A549 (cell line): ENCODE results near the gene CD9. TPM values are rescaled to one million over a fixed set of nuclear protein-coding genes. Genes with fewer than 3 reads are reported as not detected.

Experiments
- ATAC-seq, 2 experiments: fragments of 200-7000 bp in 1 of 2; fragments of >200 bp in 1 of 2; cut with Nextera tagmentation in 1 of 2; cut with Tn5 transposase in 1 of 2; 3 replicates each; pipeline versions ENCODE4 v1.8.0 to v1.9.1; 2018 to 2020; ENCODE audit warnings: mild to moderate bottlenecking in 1 of 2, moderate library complexity in 1 of 2
- CTCF ChIA-PET: fragments of 300-600 bp; sonication (Branson Sonifier 250); formaldehyde crosslinking; extraction: SDS; loops from one replicate; lab custom pipeline; 2021; ENCODE audit warnings: antibody characterized with exemption, inconsistent platforms; lab: Yijun Ruan, JAX
- POLR2A ChIA-PET: fragments of 350-600 bp; formaldehyde crosslinking; extraction: SDS; loops from one replicate; lab custom pipeline; 2021; ENCODE audit warnings: antibody characterized with exemption, inconsistent platforms; lab: Yijun Ruan, JAX
- DNase-seq, 2 experiments: peaks; one replicate each; pipeline versions ENCODE4 v3.0.0 to v3.0.0-alpha.2; 2011 to 2016; ENCODE audit warnings: low read depth in 1 of 2, low spot score in 1 of 2
- FAIRE-seq: peaks from 2 replicates; lab custom pipeline; 2011; peaks lifted over from hg19 to GRCh38; lab: Jason Lieb, UNC
- H3K27ac ChIP-seq, 2 experiments: fragments of >200 bp; sonication (Bioruptor Twin); formaldehyde crosslinking; 3 replicates each; pipeline ENCODE4 v1.5.1; 2016 to 2017
- H3K4me1 ChIP-seq: fragments of >200 bp; sonication (Bioruptor Twin); formaldehyde crosslinking; 3 replicates; pipeline ENCODE4 v1.6.1; 2016
- H3K4me2 ChIP-seq: fragments of >200 bp; sonication (Bioruptor Twin); formaldehyde crosslinking; 3 replicates; pipeline ENCODE4 v1.6.1; 2016
- H3K4me3 ChIP-seq: fragments of >200 bp; sonication (Bioruptor Twin); formaldehyde crosslinking; 3 replicates; pipeline ENCODE4 v1.5.1; 2016
- H3K9me3 ChIP-seq: fragments of >200 bp; sonication (Bioruptor Twin); formaldehyde crosslinking; 3 replicates; pipeline ENCODE4 v1.6.1; 2016
- BHLHE40 ChIP-seq: IDR thresholded peaks from 2 replicates; pipeline ENCODE4 v1.6.1; 2012; ENCODE audit warnings: low read depth, low read length, inconsistent platforms
- CBX8 ChIP-seq: fragments of 200-600 bp; sonication (generic); IDR thresholded peaks from 2 replicates; pipeline ENCODE4 v1.6.1; 2016
- CEBPB ChIP-seq, 2 experiments: fragments of >200 bp in 1 of 2; sonication (Bioruptor Twin) in 1 of 2; formaldehyde crosslinking in 1 of 2; IDR thresholded peaks; 2 replicates each; pipeline ENCODE4 v1.6.1; 2012 to 2016
- CHD2 ChIP-seq: fragments of 150-350 bp; IDR thresholded peaks from 2 replicates; pipeline ENCODE4 v1.6.1; 2014; ENCODE audit warnings: low read length; ENCODE audit not compliant: partially characterized antibody
- CHD4 ChIP-seq: fragments of 200-600 bp; sonication (generic); IDR thresholded peaks from 2 replicates; pipeline ENCODE4 v1.6.1; 2016; ENCODE audit warnings: antibody characterized with exemption, mild to moderate bottlenecking, borderline replicate concordance
- E2F6 ChIP-seq: IDR thresholded peaks from 2 replicates; pipeline ENCODE4 v1.6.1; 2012; ENCODE audit warnings: low read depth, borderline replicate concordance
- EHF ChIP-seq: fragments of 250-450 bp; sonication (Bioruptor Pico); IDR thresholded peaks from 2 replicates; pipeline ENCODE4 v1.5.0; 2020; ENCODE audit warnings: mild to moderate bottlenecking
- ESRRA ChIP-seq: fragments of 150-350 bp; IDR thresholded peaks from 2 replicates; pipeline ENCODE4 v1.6.1; 2014; ENCODE audit warnings: mild to moderate bottlenecking, low read length, borderline replicate concordance
- FOSL2 ChIP-seq, 2 experiments: fragments of 450-650 bp in 1 of 2; fragments of >200 bp in 1 of 2; sonication (Bioruptor Twin) in 1 of 2; formaldehyde crosslinking; IDR thresholded peaks; 2 replicates each; pipeline versions ENCODE4 v1.5.0 to v1.6.1; 2016 to 2020; ENCODE audit warnings: mild to moderate bottlenecking in 1 of 2, moderate library complexity in 1 of 2
- GATA3 ChIP-seq: IDR thresholded peaks from 2 replicates; pipeline ENCODE4 v1.6.1; 2012; ENCODE audit warnings: borderline replicate concordance
- HES2 ChIP-seq: fragments of >200 bp; sonication (Bioruptor Twin); formaldehyde crosslinking; IDR thresholded peaks from 2 replicates; pipeline ENCODE4 v1.6.1; 2016
- MAFK ChIP-seq: fragments of 450-650 bp; IDR thresholded peaks from 2 replicates; pipeline ENCODE4 v1.6.1; 2014; ENCODE audit not compliant: partially characterized antibody
- MAZ ChIP-seq: fragments of 150-350 bp; IDR thresholded peaks from 2 replicates; pipeline ENCODE4 v1.6.1; 2014; ENCODE audit warnings: antibody characterized with exemption, low read depth, low read length, borderline replicate concordance
- NFE2L2 ChIP-seq: fragments of 150-350 bp; conservative IDR thresholded peaks from 2 replicates; pipeline ENCODE4 v1.6.1; 2014; ENCODE audit warnings: low read length
- POLR2A ChIP-seq: IDR thresholded peaks from 2 replicates; pipeline ENCODE4 v1.6.1; 2012; ENCODE audit warnings: mild to moderate bottlenecking, low read length
- RFX5 ChIP-seq: fragments of 450-650 bp; IDR thresholded peaks from 2 replicates; pipeline ENCODE4 v1.7.1; 2014; ENCODE audit warnings: antibody characterized with exemption, mild to moderate bottlenecking, moderate library complexity
- RNF2 ChIP-seq: fragments of 200-600 bp; sonication (generic); IDR thresholded peaks from 2 replicates; pipeline ENCODE4 v1.6.1; 2016; ENCODE audit warnings: low read depth, mild to moderate bottlenecking, antibody characterized with exemption, moderate library complexity, borderline replicate concordance
- SREBF2 ChIP-seq: fragments of 450-650 bp; IDR thresholded peaks from 2 replicates; pipeline ENCODE4 v1.6.1; 2014; ENCODE audit warnings: mild to moderate bottlenecking, moderate library complexity
- TFCP2L1 ChIP-seq: fragments of 250-450 bp; sonication (Bioruptor Pico); IDR thresholded peaks from 2 replicates; pipeline ENCODE4 v1.5.0; 2021; ENCODE audit warnings: mild to moderate bottlenecking
- ZC3H11A ChIP-seq: fragments of 450-650 bp; IDR thresholded peaks from 2 replicates; pipeline ENCODE4 v1.6.1; 2014; ENCODE audit warnings: antibody characterized with exemption, mild to moderate bottlenecking
- ZFP36 ChIP-seq: fragments of 450-650 bp; IDR thresholded peaks from 2 replicates; pipeline ENCODE4 v1.6.1; 2014; ENCODE audit warnings: borderline replicate concordance; ENCODE audit not compliant: partially characterized antibody
- ZNF302 ChIP-seq: fragments of 250-450 bp; sonication (Bioruptor Pico); IDR thresholded peaks from 2 replicates; pipeline ENCODE4 v1.9.0; 2021; ENCODE audit warnings: inconsistent platforms, mild to moderate bottlenecking, moderate library complexity
- ZSCAN20 ChIP-seq: fragments of 250-450 bp; sonication (Bioruptor Pico); IDR thresholded peaks from 2 replicates; pipeline ENCODE4 v1.8.0; 2022; ENCODE audit warnings: mild to moderate bottlenecking, moderate library complexity
- WGBS: methylation state at CpG from one replicate; pipeline ENCODE4 v1.1.6; 2017; ENCODE audit errors: missing lambda C conversion rate; 5-methylcytosine and 5-hydroxymethylcytosine counted together
- polyA plus RNA-seq, 4 experiments: library from polyadenylated mRNA; depleted of rRNA in 3 of 4; stranded (reverse); fragments of >200 nt; fragmentation: RNase III in 1 of 4; extraction: RNeasy Plus Mini Kit Qiagen cat#74134 plus additional on column Dnase treatment in 1 of 4; gene quantifications; 2 replicates in 3 of 4; 3 replicates in 1 of 4; pipeline ENCODE4 v1.2.3, GENCODE V29; 2011 to 2017
- TF ChIP-seq, protein P1 (sequence below): IDR thresholded peaks from 2 replicates; pipeline ENCODE4 v1.6.1; 2012
- TF ChIP-seq, protein P2 (sequence below): fragments of 250-450 bp; sonication (Bioruptor Pico); IDR thresholded peaks from 2 replicates; pipeline ENCODE4 v1.5.0; 2021; ENCODE audit warnings: mild to moderate bottlenecking, moderate library complexity, borderline replicate concordance
- TF ChIP-seq, protein P3 (sequence below): fragments of 200-600 bp; sonication (generic); IDR thresholded peaks from 2 replicates; pipeline ENCODE4 v1.6.1; 2016; ENCODE audit warnings: antibody characterized with exemption, mild to moderate bottlenecking, moderate library complexity
- TF ChIP-seq, protein P4 (sequence below): fragments of 250-450 bp; sonication (Bioruptor Pico); IDR thresholded peaks from 2 replicates; pipeline ENCODE4 v1.5.0; 2020; ENCODE audit warnings: low read depth, mild to moderate bottlenecking, moderate library complexity

Gene CD9
- polyA plus RNA-seq, 2 of the 4 experiments (the other 2 are of a cell fraction), result 116 to 185 TPM

GRCh38 chr12:6215120-6215807 is 15.1 kb downstream of the CD9 start:
- CTCF ChIA-PET, result interaction anchor here (1.0 to 32.3 kb wide), 5 partner anchors 11 to 69 kb away, joined by 4 to 529 read pairs (median 14); partner anchors contain the start of gene CD9
- peak in 1 of 2 experiments; percentile 43 for DNase-seq
- H3K4me2 ChIP-seq, result peak overlapping the region; percentile 73
- peak; percentile 25 to 33; a peak in 5 of 6 replicates for ATAC-seq
- H3K9me3 ChIP-seq, result no peaks in the 10 kb centered on the region
- FAIRE-seq, result no peak
- peaks cover 49% of the 10 kb centered on the region for H3K4me1 ChIP-seq
- peak overlapping the region; percentile 78 to 95 for H3K27ac ChIP-seq
- TF ChIP-seq E2F6 (no peak), ZNF302 (CRISPR knock-in tag) (no peak), EHF (no peak), BHLHE40 (no peak), ZC3H11A (no peak), CBX8 (no peak)
- WGBS, result 80% methylated on average over 10 of the region's 10 CpGs
- no peak overlapping the region for H3K4me3 ChIP-seq
- POLR2A ChIA-PET, result interaction anchor here (0.8 to 1.3 kb wide), 2 partner anchors 14 to 319 kb away, joined by 4 to 5 read pairs; partner anchors contain the start of gene GAPDH

DNA sequence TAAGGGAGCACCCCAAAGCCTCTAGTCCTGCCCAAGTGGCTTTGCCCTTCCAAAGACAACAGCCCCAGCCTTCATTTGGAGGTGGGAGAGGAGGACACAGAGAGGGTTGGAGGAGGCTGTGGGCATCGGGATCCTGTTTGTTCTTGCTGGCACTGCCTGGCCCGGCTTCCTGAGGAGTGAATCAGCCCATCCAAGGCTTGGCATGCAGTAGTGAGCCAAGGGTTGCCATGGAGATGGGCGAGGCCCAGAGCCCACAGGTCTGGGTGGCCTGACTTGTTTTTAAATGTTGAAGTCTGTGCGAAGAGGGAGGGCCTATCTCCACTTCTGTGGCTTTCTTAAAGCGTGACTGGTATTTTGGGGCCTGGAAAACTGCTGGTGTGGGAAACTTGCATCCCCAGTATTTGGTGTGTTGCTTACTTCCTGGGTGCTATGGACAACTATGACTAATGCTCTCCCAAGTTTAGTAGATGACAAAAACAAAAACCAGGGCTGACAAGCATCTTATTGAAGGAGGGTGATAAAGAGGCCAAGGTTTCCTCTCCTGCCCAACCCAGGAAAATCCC is 15.8 kb downstream of the CD9 start:
- POLR2A ChIA-PET, result interaction anchor here (0.8 to 1.3 kb wide), 2 partner anchors 14 to 318 kb away, joined by 4 to 5 read pairs; partner anchors contain the start of gene GAPDH
- CTCF ChIA-PET, result interaction anchor here (1.0 to 32.3 kb wide), 7 partner anchors 12 to 69 kb away, joined by 3 to 529 read pairs (median 11); partner anchors contain the start of gene CD9
- H3K4me1 ChIP-seq, result peaks cover 49% of the 10 kb centered on the region
- no peak for FAIRE-seq
- no peaks in the 10 kb centered on the region for H3K9me3 ChIP-seq
- no peak overlapping the region for H3K4me3 ChIP-seq
- WGBS, result 5% methylated on average over 5 of the region's 5 CpGs
- peak; percentile 97 to 98 for ATAC-seq
- TF ChIP-seq MAZ, result no peak
- TF ChIP-seq RFX5, result peak; percentile 53; the same call in 1 of the 2 replicates
- no peak for TF ChIP-seq TFCP2L1 (CRISPR knock-in tag)
- no peak for TF ChIP-seq CHD4
- TF ChIP-seq CHD2, result no peak
- peak; percentile 41; the same call in 1 of the 2 replicates for TF ChIP-seq GATA3
- TF ChIP-seq MAFK, result peak; percentile 86
- TF ChIP-seq FOSL2 (IDR thresholded peaks at IDR 0.05), result peak; percentile 7; the same call in 1 of the 2 replicates
- TF ChIP-seq FOSL2 (CRISPR knock-in tag; IDR thresholded peaks at IDR 0.05), result peak; percentile 73
- no peak for TF ChIP-seq POLR2A
- TF ChIP-seq RNF2, result no peak
- TF ChIP-seq, protein P1, sequence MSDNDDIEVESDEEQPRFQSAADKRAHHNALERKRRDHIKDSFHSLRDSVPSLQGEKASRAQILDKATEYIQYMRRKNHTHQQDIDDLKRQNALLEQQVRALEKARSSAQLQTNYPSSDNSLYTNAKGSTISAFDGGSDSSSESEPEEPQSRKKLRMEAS, result peak; percentile 49
- TF ChIP-seq SREBF2, result no peak
- TF ChIP-seq ZFP36, result no peak
- TF ChIP-seq HES2, result no peak
- TF ChIP-seq, protein P2, sequence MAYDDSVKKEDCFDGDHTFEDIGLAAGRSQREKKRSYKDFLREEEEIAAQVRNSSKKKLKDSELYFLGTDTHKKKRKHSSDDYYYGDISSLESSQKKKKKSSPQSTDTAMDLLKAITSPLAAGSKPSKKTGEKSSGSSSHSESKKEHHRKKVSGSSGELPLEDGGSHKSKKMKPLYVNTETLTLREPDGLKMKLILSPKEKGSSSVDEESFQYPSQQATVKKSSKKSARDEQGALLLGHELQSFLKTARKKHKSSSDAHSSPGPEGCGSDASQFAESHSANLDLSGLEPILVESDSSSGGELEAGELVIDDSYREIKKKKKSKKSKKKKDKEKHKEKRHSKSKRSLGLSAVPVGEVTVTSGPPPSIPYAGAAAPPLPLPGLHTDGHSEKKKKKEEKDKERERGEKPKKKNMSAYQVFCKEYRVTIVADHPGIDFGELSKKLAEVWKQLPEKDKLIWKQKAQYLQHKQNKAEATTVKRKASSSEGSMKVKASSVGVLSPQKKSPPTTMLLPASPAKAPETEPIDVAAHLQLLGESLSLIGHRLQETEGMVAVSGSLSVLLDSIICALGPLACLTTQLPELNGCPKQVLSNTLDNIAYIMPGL (CRISPR knock-in tag), result no peak
- TF ChIP-seq, protein P3, sequence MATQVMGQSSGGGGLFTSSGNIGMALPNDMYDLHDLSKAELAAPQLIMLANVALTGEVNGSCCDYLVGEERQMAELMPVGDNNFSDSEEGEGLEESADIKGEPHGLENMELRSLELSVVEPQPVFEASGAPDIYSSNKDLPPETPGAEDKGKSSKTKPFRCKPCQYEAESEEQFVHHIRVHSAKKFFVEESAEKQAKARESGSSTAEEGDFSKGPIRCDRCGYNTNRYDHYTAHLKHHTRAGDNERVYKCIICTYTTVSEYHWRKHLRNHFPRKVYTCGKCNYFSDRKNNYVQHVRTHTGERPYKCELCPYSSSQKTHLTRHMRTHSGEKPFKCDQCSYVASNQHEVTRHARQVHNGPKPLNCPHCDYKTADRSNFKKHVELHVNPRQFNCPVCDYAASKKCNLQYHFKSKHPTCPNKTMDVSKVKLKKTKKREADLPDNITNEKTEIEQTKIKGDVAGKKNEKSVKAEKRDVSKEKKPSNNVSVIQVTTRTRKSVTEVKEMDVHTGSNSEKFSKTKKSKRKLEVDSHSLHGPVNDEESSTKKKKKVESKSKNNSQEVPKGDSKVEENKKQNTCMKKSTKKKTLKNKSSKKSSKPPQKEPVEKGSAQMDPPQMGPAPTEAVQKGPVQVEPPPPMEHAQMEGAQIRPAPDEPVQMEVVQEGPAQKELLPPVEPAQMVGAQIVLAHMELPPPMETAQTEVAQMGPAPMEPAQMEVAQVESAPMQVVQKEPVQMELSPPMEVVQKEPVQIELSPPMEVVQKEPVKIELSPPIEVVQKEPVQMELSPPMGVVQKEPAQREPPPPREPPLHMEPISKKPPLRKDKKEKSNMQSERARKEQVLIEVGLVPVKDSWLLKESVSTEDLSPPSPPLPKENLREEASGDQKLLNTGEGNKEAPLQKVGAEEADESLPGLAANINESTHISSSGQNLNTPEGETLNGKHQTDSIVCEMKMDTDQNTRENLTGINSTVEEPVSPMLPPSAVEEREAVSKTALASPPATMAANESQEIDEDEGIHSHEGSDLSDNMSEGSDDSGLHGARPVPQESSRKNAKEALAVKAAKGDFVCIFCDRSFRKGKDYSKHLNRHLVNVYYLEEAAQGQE, result no peak
- no peak for TF ChIP-seq ZSCAN20
- TF ChIP-seq CEBPB (IDR thresholded peaks at IDR 0.05), result no peak
- TF ChIP-seq NFE2L2, result no peak
- TF ChIP-seq ESRRA, result no peak
- TF ChIP-seq, protein P4, sequence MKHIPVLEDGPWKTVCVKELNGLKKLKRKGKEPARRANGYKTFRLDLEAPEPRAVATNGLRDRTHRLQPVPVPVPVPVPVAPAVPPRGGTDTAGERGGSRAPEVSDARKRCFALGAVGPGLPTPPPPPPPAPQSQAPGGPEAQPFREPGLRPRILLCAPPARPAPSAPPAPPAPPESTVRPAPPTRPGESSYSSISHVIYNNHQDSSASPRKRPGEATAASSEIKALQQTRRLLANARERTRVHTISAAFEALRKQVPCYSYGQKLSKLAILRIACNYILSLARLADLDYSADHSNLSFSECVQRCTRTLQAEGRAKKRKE (CRISPR knock-in tag), result no peak
- H3K4me2 ChIP-seq, result peak overlapping the region; percentile 73
- H3K27ac ChIP-seq, result peak overlapping the region; percentile 78 to 95
- DNase-seq, result peak; percentile 96 to 98
